ENCODE measurements around the gene GRIN2A. TPM values are rescaled to one million over a fixed set of nuclear protein-coding genes. Genes with fewer than 3 reads are reported as not detected.

Gene GRIN2A
- total RNA-seq, 1 donor from 2014 or later = 0.03 TPM

DNA sequence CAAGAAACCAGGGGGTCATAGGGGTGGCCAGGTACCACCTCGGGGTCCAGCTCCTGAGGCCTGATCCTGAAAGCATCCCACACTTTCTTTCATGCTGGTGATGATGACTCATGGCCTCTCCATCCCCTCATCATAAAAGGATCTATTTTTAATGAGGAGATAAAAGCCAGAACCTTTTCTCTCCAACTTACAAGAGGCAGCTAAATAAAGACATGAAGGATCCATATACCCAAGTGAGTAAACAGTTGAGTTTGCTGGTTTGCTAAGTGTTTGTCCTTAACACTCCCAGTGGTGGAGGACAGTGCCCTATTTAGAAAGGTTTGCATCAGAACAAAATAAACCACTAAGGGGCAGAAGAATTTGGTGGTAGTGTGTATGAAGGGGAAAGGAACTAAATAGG lies 383.8 kb downstream of the GRIN2A start:
- no peak for DNase-seq (ENCODE audit: low spot score)
- no peak for ATAC-seq

DNA sequence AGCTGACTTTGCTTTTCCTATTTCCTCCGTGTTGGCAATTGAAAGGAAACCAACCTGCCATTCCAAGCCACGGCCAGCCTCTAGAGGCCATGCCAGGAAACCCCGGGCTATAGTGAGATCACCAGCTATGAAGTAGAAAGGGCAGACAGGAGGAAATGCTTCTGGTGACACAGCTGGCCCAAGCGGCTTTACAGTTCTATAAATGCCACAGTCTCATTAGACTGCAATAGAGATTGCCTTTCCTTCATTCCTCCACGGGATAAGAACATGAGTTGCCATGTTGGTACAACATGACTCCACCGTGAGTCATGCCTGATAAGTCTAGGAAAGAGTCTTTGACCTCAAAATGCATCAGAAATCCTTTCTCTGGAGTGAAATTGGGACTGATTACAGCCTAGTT lies 384.9 kb downstream of the GRIN2A start:
- DNase-seq (ENCODE audit: low spot score) (no peak), ATAC-seq (no peak)

DNA sequence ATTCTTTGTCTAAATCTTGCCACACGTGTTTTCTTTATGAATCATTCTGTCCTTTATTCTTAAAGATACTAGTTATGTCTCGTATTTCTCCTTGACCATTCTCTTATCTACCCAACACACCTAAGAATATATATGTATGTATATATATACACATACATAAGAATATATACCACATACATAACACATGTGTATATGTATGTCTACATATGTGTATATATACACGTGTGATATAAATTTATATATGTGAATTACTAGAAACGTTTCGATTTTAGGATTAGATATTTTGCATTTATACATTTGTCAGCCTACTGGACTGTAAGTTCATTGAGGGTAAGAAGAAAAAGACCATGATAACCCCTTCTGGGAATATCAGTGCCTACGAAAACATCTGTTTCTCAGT lies 388.6 kb downstream of the GRIN2A start:
- ATAC-seq = no peak
- no peak for DNase-seq (ENCODE audit: low spot score)

DNA sequence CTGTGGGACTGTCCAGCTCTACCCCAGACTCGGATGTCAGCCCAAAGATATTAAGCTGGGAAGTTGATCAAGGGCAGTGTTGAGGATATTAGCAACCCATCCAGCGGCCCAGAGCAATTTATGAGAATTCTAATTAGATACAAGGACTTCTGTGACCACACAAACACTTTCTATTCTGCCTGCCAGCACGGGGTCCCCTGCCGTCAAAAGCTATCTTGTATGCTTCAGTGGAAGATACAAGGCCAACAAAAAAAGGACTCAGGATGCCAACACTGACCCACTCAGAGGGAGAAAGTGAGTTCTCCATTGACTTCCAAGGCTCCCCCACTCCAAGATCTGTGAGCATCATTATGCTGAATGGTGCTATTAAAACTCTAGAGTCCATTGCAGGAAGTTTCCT lies 390.7 kb downstream of the GRIN2A start:
- DNase-seq (ENCODE audit: low spot score) = no peak
- ATAC-seq = no peak

DNA sequence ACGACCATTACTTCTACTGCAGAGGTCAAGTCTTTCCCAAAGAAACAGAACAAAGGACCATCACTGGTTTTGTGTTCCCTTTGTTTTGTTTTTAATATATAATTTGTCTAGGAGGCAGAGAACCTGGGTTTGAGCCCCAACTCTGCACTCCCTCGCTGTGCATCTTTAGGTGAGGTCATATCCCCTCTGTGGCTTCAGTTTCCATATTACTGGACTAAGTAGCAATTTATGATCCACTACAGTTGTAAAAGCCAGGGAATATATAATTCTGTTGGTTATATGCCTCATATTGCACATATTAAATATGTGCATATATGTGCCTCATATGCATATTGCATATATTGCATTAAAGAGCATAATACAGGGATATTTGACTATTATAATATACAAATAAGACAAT lies 392.0 kb downstream of the GRIN2A start:
- ATAC-seq = no peak
- DNase-seq (ENCODE audit: low spot score) = no peak

DNA sequence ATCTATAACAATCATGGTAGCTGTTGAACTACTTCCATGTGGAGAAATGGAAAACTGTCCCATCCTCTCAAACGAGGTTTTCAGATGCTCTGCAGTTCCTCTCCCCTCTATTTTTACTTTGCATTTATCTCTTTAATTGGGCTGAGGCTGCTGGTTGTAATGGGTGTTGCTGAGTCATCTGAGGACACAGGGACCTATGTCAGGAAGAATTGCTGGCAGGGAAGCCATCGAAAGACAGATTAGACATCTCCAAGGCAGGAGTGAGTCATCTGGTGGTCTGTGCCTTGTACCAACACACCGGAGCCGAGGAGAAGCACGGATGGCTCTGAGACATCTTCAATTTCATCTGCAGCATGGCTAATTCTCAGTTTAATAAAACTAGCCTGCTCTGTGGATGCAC lies 394.5 kb downstream of the GRIN2A start:
- ATAC-seq (no peak), DNase-seq (ENCODE audit: low spot score) (no peak)

DNA sequence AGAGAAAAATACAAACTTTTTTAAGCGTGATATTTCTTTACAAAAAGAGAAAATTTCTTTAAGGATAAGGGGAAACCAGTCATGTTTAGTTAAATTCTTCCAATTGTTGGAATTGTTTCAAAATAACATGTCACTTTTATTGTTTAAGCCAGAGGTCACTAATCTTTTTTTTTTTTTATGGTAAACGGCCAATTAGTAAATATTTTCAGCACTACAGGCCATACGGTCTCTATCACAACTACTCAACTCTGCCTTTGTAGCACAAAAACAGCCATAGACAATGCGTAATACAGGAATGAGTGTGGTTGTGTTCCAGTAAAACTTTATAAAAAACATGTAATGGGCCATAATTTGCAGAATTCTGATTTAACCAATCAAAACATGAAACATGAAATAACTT lies 401.4 kb downstream of the GRIN2A start:
- no peak for DNase-seq (ENCODE audit: low spot score)

DNA sequence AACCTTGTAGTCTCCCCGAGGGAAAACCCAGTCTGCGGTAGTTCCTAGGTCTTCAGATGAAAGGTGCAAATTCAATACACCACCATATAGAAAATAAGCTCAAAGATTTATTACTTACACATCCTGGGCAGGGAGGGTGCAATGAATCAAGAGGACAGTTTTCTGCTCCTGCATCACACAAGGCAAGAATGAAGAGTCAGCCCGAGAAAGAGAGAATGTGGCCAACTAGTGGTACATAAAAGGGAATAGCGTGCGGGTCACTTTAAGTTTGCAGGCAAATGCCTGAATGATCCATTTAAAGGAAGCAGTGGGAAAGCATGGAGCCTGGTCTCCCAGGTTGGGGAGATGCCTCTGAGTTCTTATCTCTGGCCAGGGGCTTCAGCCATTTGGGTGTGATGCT lies 403.4 kb downstream of the GRIN2A start:
- DNase-seq (ENCODE audit: low spot score) (no peak), ATAC-seq (no peak)

More for the DNA sequence above, 401.4 kb downstream of the GRIN2A start:
- no peak for ATAC-seq

DNA sequence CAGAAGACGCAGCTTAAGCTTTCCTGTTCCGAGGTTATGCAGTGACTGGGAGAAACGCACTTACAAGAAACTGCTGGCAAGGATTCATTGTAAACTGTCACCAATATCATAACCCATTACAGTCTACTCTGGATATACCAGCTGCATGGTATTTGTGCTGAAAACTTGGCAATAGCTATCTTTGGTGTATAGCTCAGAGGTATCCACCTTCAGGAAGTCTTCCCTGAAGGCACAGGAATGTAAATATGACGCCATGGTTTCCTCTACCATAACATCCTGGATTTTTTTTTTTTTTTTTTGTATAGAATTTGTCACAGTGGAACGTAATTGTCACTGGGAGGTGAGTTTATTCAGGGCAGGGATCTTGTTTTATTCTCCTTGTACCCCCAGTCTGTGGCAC lies 406.2 kb downstream of the GRIN2A start:
- ATAC-seq = no peak
- no peak for DNase-seq (ENCODE audit: low spot score)

DNA sequence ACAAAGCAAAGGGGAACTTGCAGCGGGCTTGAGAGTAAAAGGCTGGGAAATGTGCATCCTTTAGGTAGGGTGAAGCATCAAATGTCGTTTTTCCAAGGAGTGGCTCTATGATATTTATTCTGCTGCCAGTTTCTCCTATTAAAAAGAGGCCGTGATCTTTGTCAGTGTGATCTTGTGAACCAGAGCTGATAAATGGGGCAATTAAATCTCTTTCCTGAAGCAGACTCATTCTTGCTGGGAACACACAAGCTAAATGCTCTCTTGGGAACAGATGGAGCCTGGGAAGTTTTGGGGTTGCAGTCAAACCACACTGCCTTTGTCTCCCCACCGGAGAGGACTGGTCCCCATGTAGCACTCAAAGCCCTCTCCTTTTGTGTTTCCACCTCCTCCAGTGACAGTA lies 408.9 kb downstream of the GRIN2A start:
- DNase-seq (ENCODE audit: low spot score) (no peak), ATAC-seq (no peak)

DNA sequence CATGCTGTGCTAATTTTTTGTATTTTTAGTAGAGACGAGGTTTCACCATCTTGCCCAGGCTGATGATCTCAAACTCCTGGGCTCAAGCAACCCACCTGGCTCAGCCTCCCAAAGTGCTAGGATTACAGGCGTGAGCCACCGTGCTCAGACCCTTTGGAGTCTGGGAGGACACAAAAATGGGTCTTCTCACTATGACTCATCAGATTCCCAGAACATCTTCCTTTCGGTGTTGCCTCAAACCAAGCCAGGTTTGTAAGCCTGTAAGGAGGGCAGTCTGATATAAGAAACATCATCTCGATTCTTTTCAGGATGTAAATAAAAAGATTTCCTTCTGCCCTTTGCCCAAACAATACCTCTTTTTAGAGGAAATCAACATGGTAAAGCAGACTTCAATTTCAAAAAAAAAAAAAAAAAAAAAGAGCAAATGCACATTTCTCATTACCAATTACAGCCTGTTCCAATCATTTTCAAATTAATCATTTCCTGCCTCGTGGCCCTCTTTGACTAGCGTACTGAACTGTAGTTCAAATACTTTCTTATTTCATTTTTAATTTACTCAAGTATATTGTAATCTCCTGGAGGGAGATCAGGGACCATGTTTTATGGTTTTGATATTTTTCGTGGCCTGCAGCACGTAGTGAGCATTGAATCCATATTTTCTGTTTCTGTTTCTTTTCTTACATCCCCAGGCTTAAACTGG lies 409.6 kb downstream of the GRIN2A start:
- ATAC-seq = no peak
- no peak for DNase-seq (ENCODE audit: low spot score)

DNA sequence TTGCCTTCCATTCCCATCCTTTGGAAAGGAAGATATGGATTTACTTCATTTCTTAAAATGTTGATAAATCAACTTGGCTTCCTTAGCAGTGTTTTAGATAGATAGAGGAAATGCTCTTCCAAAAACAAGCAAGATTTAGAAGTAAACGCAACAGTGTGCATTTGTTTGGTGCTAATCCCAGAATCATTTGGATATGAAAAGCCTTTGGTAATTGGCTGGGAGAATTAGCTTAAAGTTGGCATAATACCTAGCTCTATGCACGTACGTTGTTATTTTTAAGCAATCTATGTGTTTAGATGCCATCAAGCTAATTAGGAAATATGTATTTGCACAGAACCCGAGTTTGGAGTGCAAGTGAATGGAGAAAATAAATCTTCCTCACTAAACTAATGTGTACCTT lies 415.3 kb downstream of the GRIN2A start:
- ATAC-seq = no peak
- no peak for DNase-seq (ENCODE audit: low spot score)

DNA sequence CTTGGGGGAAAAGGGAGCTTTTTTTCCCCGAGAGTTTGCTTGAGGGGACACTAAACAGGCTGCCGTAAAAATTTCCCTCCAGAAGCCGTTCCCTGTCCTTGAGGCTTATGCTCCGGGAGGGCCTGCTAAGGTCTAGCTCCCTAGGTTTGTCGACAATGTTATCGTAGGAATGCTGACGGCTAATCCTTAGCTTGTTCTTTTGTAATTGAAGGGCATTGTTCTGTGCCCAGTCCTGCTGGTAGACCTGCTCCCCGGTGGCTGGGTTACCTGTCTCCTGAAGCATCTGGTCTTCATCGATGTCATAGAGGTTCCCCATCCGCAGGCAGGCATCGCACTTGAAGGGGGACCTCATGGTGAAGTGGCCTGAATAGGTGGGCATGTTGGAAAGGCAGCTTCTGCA lies 418.7 kb downstream of the GRIN2A start:
- DNase-seq (ENCODE audit: low spot score) (no peak), ATAC-seq (no peak)

DNA sequence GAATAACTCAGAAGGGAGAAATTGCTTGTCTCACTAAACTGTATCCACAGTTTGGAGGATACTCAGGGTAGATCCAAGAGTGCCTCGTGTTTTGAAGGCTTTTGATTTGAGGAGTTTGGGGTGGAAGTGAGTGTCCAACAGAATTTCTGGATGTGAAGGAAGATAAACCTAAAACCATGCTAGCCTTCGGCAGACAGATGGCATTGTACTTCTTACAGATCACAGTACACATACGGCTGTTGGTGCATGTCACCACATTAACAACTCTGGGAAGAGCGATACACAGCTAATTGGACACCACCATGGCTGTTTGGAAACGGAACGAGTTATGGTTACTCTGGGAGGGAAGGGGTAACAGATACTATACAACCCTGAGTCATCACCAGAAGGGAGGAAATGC lies 420.4 kb downstream of the GRIN2A start:
- DNase-seq (ENCODE audit: low spot score) (no peak), ATAC-seq (no peak)

DNA sequence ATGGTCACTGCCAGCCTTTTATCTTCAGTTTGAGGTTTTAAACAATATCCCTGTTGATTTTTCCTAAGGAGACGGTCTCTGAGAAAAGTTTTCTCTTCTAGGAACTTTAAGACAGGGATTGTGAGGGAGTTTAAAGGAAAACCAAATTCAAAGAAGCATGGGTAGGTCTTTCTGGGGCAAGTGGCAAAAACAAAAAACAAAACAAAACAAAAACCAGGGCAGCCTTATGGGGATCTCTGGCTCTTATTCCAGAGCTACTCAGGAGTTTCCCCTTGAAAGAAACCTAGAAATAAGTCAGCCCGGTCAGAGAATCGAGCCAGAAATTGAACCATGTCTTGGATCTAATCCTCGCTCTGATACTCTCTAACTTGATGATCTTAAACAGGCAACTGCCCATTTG lies 424.5 kb downstream of the GRIN2A start:
- DNase-seq (ENCODE audit: low spot score) (no peak), ATAC-seq (no peak)

DNA sequence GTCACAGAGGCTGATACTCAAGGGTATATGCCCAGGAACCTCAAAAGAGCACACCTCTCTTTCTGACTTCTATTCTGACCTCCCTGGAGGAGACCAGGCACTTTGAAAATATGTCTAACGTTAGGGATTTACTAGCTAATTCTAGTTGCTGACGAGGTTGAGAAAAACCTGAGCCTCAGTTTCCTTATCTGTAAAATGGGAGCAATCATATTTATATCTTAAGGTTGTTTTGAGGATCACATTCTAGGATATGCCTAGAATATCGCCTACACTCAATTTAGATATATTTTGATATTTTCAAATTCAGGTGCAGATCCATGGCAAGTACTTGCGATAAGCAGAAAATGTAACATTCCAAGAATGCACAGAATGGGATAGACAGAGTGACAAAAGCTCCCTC lies 425.8 kb downstream of the GRIN2A start:
- ATAC-seq (no peak), DNase-seq (ENCODE audit: low spot score) (no peak)

DNA sequence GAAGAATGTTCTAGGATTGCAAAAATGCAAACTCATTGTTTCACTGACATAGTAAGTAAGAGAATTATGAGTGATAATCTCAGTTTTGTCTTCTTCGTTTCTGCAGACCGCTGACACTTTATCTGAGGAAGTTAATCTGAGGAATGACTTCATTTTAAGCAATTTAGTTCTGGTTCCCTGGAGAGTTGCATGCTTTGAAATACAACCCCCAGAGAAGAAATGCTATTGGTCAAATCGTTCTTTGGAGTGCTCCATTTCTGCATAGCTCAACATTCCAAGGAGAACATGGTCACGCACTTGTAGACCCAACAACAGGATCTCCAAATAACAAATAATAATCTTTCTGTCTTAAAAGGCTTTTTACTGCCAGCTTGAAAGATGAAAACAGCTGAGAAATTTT lies 427.1 kb downstream of the GRIN2A start:
- ATAC-seq = no peak
- DNase-seq (ENCODE audit: low spot score) = no peak

DNA sequence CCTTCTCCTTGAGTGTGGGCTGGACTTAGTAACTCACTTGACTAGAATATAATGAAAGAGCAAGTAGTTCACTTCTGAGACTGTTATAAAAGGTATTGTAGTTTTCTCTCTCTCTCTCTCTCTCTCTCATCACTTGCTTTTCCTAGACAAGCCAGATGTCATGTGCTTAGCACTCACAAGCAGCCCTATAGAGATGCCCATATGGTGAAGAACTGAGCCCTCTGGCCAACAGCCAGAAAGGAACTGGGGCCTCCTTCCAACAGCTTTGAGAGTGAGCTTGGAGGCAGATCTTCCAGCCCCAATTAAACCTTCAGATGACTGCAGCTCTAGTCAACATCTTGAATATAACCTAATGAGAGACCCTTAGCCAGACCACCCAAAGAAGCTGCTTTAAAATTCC lies 440.5 kb downstream of the GRIN2A start:
- DNase-seq (ENCODE audit: low spot score) = no peak
- ATAC-seq = no peak

DNA sequence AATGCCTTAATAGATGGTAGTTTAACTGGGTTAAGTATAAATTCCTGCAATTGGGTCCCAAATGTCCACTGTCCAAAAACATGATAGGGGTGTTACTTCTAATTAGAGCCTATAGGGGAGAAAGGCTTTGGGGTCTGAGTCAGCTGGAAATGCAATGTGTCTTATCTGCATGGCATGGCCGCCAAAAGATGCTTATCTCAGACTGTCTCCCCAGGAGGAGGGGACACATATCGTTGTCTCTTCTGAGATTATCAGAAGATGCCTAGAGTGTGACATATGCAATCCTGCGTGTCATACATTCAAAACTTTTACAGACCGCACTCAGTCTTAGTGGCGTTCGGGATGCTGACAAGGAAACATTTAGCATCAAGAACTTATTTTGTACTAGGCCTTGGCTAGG lies 442.9 kb downstream of the GRIN2A start:
- no peak for DNase-seq (ENCODE audit: low spot score)
- no peak for ATAC-seq

DNA sequence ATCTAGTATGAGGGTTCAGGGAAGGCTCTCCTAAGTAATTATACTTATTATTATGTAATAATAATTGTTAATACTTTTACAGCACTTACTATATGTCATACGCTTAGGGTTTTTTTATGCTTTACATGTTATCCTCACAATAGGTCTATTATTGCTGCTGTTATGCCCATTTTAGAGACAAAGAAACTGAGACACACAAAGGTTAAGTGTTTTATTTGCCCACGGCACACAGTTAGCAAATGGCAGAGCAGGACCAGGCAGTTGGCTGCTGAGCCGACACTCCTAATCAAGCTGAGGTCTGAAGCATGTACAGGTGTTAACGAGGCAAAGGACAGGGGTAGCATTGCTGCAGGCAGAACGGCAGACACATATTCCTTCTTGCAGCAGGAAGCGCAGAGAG lies 443.5 kb downstream of the GRIN2A start:
- ATAC-seq (no peak), DNase-seq (ENCODE audit: low spot score) (no peak)

DNA sequence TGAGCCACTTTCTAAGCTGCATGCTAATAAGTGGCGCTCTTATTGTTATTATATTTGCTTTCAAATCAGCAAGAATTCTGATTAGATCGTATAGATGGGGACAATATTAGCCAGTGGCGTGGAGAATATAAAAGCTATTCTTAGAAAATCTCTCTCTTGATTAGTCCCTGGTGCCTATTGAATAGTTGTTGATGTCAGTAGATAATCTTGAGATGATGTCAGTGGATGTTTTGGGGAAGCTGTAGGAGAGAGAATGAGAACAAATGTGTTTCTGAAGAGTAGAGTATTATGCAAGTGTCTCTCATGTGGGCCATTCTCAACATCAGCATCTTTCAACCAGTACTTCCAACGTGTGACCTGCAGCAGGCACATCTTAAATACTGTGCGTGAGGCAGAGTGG lies 445.7 kb downstream of the GRIN2A start:
- ATAC-seq (no peak), DNase-seq (ENCODE audit: low spot score) (no peak)

DNA sequence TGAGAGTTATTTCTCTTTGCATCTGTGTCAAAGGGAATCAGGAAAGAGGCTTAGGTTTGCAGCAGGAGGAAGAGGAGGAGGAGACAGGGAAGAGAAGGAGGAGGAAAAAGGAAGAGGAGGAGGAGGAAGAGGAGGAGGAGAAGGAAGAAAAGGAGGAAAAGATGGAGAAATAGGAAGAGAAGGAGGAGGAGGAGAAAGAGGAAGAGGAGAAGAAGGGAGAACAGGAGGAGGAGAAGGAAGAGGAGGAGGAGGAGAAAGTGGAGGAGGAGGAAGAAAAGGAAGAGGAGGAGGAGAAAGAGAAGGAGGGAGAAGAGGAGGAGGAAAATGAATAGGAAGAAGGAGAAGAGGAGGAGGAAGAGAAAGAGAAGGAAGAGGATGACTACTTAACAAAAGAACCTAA lies 459.1 kb downstream of the GRIN2A start:
- DNase-seq (ENCODE audit: low spot score) = no peak
- no peak for ATAC-seq

DNA sequence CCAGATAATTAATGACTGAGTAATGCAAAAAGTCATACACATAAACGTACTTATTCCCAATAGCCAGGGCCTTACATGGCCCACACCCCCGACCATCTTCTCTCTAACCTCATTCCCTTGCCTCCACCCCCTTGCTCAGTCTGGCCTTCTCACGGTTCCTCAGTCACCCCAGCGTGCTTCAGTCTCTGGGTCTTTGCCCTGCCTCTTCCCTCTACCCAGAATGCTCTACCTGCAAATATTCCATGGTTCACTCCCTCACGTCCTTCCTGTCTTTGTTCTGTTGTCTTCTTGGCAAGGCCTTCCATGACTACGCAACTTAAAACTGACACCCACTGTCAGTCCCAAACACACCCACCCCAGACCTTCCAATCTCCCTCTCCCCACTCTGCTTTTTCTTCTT lies 468.3 kb downstream of the GRIN2A start:
- no peak for DNase-seq (ENCODE audit: low spot score)

DNA sequence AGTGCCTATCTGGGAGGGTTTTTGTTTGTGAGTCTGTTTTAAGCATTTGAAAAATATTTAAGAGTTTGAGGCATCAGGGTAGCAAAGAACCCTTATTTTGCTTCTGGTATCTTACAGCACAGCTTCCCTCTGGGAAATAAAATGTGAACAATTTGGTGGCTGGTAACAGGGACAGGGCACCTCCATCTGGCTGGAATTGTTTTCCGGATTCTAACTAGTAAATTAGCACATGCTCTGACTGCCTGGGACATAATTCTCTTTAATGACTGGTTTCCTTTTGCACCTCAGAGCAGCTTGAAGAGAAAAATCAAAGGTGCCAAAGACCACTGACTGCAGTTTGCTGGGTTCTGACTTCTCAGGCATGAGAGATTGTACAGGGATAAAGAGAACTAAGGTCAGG lies 469.1 kb downstream of the GRIN2A start:
- ATAC-seq (no peak), DNase-seq (ENCODE audit: low spot score) (no peak)

More for the DNA sequence above, 468.3 kb downstream of the GRIN2A start:
- no peak for ATAC-seq

All from left lobe of liver (tissue), 2 donors.